GM10847 (cell line): ENCODE measurements around the gene S1PR4.

Experiments used
- POLR2A ChIP-seq: IDR thresholded peaks from 2 replicates; pipeline ENCODE4 v1.6.1; 2011; ENCODE audit not compliant: insufficient read length; ENCODE audit errors: extremely low read depth

S1PR4 gene

GRCh38 chr19:3178377-3178972 is at the start of gene S1PR4:
S1PR4 (plus strand) TSS chr19:3178769; CDS start chr19:3178793, 24 bp downstream.
- peak; percentile 76 for TF ChIP-seq POLR2A

GRCh38 chr19:3129112-3129511 is 49.5 kb upstream of the S1PR4 start:
- no peak for TF ChIP-seq POLR2A

GRCh38 chr19:3131168-3131567 is 47.4 kb upstream of the S1PR4 start:
- no peak for TF ChIP-seq POLR2A

- TF ChIP-seq POLR2A, result peak; percentile 17
These were observed 45.4 kb upstream of the S1PR4 start for GRCh38 chr19:3132971-3133792.

- TF ChIP-seq POLR2A, result no peak
These were observed 44.8 kb upstream of the S1PR4 start for GRCh38 chr19:3133793-3134116.

GRCh38 chr19:3135961-3136683 is 42.4 kb upstream of the S1PR4 start, which contains the start of gene GNA15:
GNA15 (plus strand) TSS chr19:3136033; CDS start chr19:3136451, 418 bp downstream.
- TF ChIP-seq POLR2A, result no peak

GRCh38 chr19:3136684-3137055 is 41.9 kb upstream of the S1PR4 start:
- TF ChIP-seq POLR2A, result no peak

- no peak for TF ChIP-seq POLR2A
These were observed 41.5 kb upstream of the S1PR4 start for GRCh38 chr19:3137119-3137518.

- no peak for TF ChIP-seq POLR2A
These were observed 40.3 kb upstream of the S1PR4 start for GRCh38 chr19:3138268-3138667.

GRCh38 chr19:3140667-3141038 is 37.9 kb upstream of the S1PR4 start:
- no peak for TF ChIP-seq POLR2A

- TF ChIP-seq POLR2A, result no peak
These were observed 36.3 kb upstream of the S1PR4 start for GRCh38 chr19:3142292-3142670.

- no peak for TF ChIP-seq POLR2A
These were observed 35.7 kb upstream of the S1PR4 start for GRCh38 chr19:3142781-3143337.

GRCh38 chr19:3145909-3146676 is 32.5 kb upstream of the S1PR4 start:
- no peak for TF ChIP-seq POLR2A

GRCh38 chr19:3146677-3147100 is 31.9 kb upstream of the S1PR4 start:
- no peak for TF ChIP-seq POLR2A

- TF ChIP-seq POLR2A, result no peak
These were observed 30.1 kb upstream of the S1PR4 start for GRCh38 chr19:3148503-3148902.
